Astrocyte of the cerebellum (primary cell): ENCODE data around the gene MED29.

ENCODE experiments used
- DNase-seq: peaks from one replicate; pipeline ENCODE4 v3.0.0-alpha.2; 2011; ENCODE audit warnings: low read depth
- H3K4me3 ChIP-seq: 2 replicates; pipeline ENCODE4 v1.5.1; 2011; ENCODE audit warnings: mild to moderate bottlenecking, low read depth, low read length, moderate library complexity
- in situ Hi-C: cut with HindIII; loops from 2 replicates; pipeline ENCODE4 v1.10.0; 2017; ENCODE audit warnings: low sequenced_read_pairs
- TF ChIP-seq, protein P1 (sequence below): IDR thresholded peaks from 2 replicates; pipeline ENCODE4 v1.5.1; 2012; ENCODE audit warnings: low read length, low read depth, moderate library complexity, mild to moderate bottlenecking; ENCODE audit errors: missing control alignments

Gene MED29

DNA sequence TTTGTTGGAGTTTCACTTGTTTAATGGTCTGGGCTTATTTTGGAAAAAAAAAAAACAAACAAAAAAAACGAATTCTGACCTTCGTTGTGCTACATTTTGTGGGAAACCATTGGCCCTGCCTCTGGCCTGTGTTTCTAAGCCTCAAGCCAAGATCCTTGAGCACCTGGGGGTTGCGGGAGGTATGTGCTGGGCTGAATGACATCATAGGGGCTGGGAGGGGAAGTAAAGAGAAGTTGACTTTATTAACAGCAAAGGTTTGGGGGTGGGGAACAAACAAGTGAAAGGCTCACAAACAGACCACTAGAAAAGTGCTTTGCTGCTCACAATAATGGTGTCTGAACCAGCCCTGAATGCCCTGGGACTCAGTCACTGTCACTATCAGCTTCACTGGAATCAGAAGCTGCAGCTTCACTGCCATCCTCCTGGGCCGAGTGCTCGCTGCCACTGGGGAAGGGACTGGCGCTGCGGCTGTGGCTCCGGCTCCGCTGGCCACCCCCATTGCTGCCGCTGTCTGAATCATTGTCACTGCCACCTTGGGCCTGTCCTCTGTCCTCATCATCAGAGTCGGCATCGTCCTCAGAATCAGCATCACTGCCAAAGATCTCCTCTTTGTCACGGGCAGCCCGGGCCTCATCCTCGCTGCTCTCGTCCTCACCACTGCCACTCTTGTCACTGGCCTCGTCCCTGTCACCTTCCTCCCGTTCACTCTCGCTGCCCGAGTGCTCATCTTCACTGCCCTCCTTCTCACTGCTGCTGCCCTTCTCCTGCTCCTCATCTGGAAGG is 5.4 kb upstream of the MED29 start:
- TF ChIP-seq, protein P1, sequence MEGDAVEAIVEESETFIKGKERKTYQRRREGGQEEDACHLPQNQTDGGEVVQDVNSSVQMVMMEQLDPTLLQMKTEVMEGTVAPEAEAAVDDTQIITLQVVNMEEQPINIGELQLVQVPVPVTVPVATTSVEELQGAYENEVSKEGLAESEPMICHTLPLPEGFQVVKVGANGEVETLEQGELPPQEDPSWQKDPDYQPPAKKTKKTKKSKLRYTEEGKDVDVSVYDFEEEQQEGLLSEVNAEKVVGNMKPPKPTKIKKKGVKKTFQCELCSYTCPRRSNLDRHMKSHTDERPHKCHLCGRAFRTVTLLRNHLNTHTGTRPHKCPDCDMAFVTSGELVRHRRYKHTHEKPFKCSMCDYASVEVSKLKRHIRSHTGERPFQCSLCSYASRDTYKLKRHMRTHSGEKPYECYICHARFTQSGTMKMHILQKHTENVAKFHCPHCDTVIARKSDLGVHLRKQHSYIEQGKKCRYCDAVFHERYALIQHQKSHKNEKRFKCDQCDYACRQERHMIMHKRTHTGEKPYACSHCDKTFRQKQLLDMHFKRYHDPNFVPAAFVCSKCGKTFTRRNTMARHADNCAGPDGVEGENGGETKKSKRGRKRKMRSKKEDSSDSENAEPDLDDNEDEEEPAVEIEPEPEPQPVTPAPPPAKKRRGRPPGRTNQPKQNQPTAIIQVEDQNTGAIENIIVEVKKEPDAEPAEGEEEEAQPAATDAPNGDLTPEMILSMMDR: no peak
- no peak for DNase-seq
- no peak overlapping the region for H3K4me3 ChIP-seq
- in situ Hi-C loops: no loop called here

DNA sequence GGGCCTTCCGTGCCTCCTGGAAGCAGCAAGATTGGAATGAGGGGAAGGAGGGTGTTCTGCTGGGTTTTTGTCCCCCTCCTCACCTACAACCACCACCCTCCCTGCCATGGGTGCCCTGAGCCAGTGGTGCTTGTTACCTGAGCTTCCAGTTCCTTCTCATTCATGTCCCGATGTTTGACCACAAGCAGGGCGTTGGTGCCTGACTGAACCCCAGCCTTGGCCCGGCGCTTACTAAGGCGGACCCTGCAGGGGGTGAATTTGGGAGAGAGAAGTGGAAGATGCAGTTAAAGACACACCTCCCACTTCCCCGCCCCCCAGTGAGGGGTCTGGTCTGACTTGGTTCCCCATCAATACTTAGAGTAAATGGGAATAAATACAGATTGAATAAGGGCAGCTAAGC is 4.6 kb upstream of the MED29 start:
- H3K4me3 ChIP-seq: no peak overlapping the region
- in situ Hi-C loops: no loop called here
- TF ChIP-seq, protein P1: no peak
- DNase-seq: no peak

DNA sequence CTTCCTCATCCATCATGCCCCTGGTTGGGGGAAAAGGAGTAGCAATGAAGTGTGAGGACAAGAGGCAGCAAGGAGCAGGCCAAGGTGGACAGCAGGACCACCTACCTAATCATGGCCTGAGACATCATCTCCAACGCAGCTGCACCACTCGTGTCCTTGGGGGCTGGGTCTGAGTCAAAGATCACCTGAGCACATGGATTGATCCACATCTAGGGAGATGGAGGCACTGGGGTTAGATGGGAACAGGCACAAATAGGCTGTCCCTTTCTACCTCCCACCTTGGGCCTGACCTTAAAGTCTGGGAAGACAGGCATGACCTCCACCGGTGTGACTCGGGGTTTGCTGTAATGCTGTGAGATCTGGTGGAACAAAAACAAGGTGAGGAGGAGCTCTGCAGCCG is 2.5 kb upstream of the MED29 start:
- H3K4me3 ChIP-seq: no peak overlapping the region
- in situ Hi-C loops: no loop called here
- TF ChIP-seq, protein P1: no peak
- no peak for DNase-seq

DNA sequence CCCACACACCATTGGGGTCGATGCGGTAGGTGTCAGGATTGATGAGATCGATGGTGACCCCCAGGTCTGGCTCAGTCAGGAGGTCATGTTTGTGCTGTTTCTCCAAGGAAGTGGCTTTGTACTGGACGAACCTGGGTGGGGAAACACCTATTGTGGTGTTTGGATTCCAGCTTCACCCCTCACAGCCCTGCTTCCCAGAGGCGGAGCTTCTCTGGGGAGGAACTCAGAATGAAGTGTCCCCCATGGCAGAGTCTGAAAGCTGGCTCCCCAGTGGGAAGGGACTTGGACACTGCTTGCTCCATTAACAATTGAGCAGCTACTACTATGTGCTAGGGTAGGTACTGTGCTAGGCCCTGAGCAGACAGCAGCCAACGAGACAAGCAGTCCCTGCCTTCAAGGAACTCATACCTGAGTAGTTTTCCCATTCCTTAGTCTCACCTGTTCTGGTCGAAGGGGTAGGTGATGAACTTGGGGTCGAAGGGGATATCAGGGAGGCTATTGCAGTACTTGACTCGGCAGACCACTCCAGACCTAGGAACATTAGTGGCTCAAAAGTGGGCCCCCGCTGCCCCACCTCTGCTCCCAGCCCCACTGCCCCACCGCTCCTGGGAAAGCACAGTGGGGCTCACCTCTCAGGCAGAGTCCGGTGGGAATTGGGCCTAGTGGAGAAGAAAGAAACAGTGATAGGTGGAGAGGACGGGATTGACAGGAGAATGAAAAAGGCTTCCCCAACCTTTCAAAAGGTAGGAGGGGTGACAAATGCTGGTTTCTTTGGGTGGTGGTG is 1.4 kb upstream of the MED29 start:
- H3K4me3 ChIP-seq: peak overlapping the region; percentile 98
- in situ Hi-C loops: no loop called here
- TF ChIP-seq, protein P1: no peak
- no peak for DNase-seq

DNA sequence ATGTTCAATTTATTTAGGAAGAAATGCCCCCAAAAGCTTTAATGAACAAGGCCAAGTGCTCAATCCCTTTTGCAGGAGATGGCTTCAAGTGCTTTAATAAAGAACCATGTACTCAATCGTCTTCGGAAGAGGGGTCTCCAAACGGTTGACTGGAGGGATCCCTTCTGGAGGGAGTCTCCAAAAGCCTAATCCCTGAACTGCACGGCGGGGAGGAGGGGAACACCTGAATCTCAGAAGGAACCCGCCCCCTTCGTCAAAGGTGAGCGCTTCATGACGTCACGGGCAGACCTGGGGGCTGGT is 777 bp upstream of the MED29 start:
- DNase-seq: no peak
- in situ Hi-C loops: no loop called here

More for the DNA sequence above, 777 bp upstream of the MED29 start:
- H3K4me3 ChIP-seq: peak overlapping the region; percentile 98
- TF ChIP-seq, protein P1: no peak
